Adrenal gland (tissue), 12 donors: ENCODE data around the gene RDH14. TPM values are rescaled to one million over a fixed set of nuclear protein-coding genes. Genes with fewer than 3 reads are reported as not detected.

Experiments used
- DNase-seq, 7 donors: peaks; one replicate each; pipeline ENCODE4 v3.0.0-alpha.2; 2019 to 2020
- H3K27ac ChIP-seq, 5 donors: fragments of 200-600 bp; sonication (generic) in 4 of 5; 1 replicate in 3 of 5; 2 replicates in 2 of 5; pipeline versions ENCODE4 v1.5.1 to v1.8.0; 2016 to 2020; ENCODE audit warnings: mild to moderate bottlenecking in 1 of 5
- H3K27me3 ChIP-seq: fragments of 200-600 bp; 2 replicates; pipeline ENCODE4 v1.8.0; 2021
- H3K36me3 ChIP-seq, 2 donors: fragments of 200-600 bp; replicated peaks in 1 of 2; 1 replicate in 1 of 2; 2 replicates in 1 of 2; pipeline versions ENCODE4 v1.5.1 to v1.8.0; 2018 to 2022
- H3K4me1 ChIP-seq, 2 donors: fragments of 200-600 bp; replicated peaks in 1 of 2; 1 replicate in 1 of 2; 2 replicates in 1 of 2; pipeline versions ENCODE4 v1.5.1 to v1.8.0; 2018 to 2021
- H3K4me3 ChIP-seq, 4 donors: fragments of 200-600 bp; sonication (generic) in 3 of 4; one replicate each; pipeline ENCODE4 v1.5.1; 2016 to 2018
- H3K9me3 ChIP-seq, 3 donors: fragments of 200-600 bp; sonication (generic) in 1 of 3; replicated peaks in 1 of 3; 1 replicate in 2 of 3; 2 replicates in 1 of 3; pipeline versions ENCODE4 v1.5.1 to v1.8.0; 2016 to 2021
- POLR2A ChIP-seq, 2 donors: fragments of 450-650 bp; IDR thresholded peaks; one replicate each; pipeline ENCODE4 v1.6.1; 2017; ENCODE audit warnings: antibody characterized with exemption in 2 of 2, mild to moderate bottlenecking in 2 of 2, moderate library complexity in 1 of 2
- WGBS, 4 donors: extraction: QIAGEN DNeasy Blood & Tissue Kit in 2 of 4; methylation state at CpG; one replicate each; pipeline versions ENCODE4 v1.1.5 to v1.1.7; 2013 to 2017; 5-methylcytosine and 5-hydroxymethylcytosine counted together
- intact Hi-C, 2 donors: fragments of 100-400 bp; cut with DNase I; formaldehyde crosslinking; loops; one replicate each; pipeline versions ENCODE4 v1.14.1 to v1.15.0; 2022 to 2023
- polyA plus RNA-seq, 3 donors: library from polyadenylated mRNA; stranded (reverse); fragments of 200-250 nt in 2 of 3; fragments of 350-450 nt in 1 of 3; fragmentation: Illumina TruSeq in 1 of 3; extraction: RNeasy Lipid Tissue Mini Kit (QIAGEN cat#74804) in 1 of 3; gene quantifications; one replicate each; pipeline ENCODE4 v1.2.3, GENCODE V29; 2013 to 2014
- total RNA-seq, 9 donors: library from RNA; depleted of rRNA in 4 of 9; stranded (reverse); fragments of >200 nt in 4 of 9; fragments of 120-200 nt in 1 of 9; fragmentation: NEBNext Ultra II Directional in 1 of 9; extraction: Animal tissue kit (Norgen Biotek cat#: 25700) in 1 of 9; gene quantifications; one replicate each; pipeline versions ENCODE4 v1.1.0 to v1.2.4, GENCODE V29; 2013 to 2023
- TF ChIP-seq, protein P1 (sequence below), 6 experiments: fragments of 450-650 bp in 4 of 6; fragments of 200-600 bp in 2 of 6; sonication (generic) in 1 of 6; IDR thresholded peaks; 1 replicate in 5 of 6; 2 replicates in 1 of 6; pipeline versions ENCODE4 v1.5.1 to v1.8.0; 2016 to 2021; ENCODE audit warnings: antibody characterized with exemption in 6 of 6, mild to moderate bottlenecking in 2 of 6, moderate library complexity in 1 of 6
- donor health status: healthy with polysubstance abuse.
- donor health status: Bipolar disorder and iron deficiency.
- donor health status: DM: yes; HTN: yes; CAD: no.
- donor health status: DM: no; HTN: no; CAD: no.
- donor health status: DM: no; HTN: no; CAD: no.
- donor health status: DM: yes; HTN: yes; CAD: no.

RDH14 gene
- total and polyA plus RNA-seq, 12 donors = 9.7 to 48.6 (median 28.4) TPM

DNA sequence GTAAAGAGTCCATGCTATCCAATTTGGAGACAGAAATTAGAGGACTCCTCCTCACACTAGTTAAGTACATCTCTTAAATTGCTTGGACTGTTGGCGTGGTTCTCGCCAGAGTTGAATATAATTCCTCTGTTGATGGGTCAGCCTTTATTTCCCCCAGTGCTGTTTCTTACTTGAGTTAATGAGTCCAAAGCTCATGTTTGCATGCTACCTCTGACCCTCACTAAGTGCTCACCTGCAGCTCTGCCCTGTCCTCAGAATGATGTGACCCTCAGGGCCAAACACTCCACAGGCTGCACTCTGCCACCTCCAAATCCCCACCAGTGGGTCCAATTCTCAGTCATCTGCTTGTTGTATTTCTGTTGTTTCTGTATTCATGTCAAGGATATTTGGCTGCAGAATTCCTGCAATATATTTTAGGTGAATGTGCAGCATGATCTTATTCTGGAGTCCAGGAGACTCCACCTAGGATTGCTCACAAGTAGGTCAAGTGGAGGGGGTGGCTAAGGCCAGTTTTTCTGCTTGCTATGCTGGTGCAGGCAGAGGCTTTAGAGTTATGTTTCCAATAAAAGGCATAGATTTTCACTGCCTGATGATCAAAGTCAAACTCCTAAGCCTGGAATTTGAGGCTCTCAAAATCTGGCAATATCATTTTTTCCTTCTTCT lies 37.8 kb downstream of the RDH14 start:
- Histone ChIP-seq H3K27ac (no peak overlapping the region), H3K9me3 (no peaks in the 10 kb centered on the region), H3K4me1 (peaks cover 0 to 5% of the 10 kb centered on the region in 2 donors), H3K27me3 (no peaks in the 10 kb centered on the region), H3K36me3 (no peaks in the 10 kb centered on the region), H3K4me3 (no peak overlapping the region)
- no peak for DNase-seq
- 96 to 100% (median 97%) methylated on average over 2 of the region's 2 CpGs for WGBS, 4 donors
- no peak for TF ChIP-seq POLR2A (IDR thresholded peaks at IDR 0.05)
- intact Hi-C loops = loop anchor here (5.0 to 10.0 kb wide), 4 partner anchors 222 to 1340 kb away; no protein-coding TSS in a partner anchor

DNA sequence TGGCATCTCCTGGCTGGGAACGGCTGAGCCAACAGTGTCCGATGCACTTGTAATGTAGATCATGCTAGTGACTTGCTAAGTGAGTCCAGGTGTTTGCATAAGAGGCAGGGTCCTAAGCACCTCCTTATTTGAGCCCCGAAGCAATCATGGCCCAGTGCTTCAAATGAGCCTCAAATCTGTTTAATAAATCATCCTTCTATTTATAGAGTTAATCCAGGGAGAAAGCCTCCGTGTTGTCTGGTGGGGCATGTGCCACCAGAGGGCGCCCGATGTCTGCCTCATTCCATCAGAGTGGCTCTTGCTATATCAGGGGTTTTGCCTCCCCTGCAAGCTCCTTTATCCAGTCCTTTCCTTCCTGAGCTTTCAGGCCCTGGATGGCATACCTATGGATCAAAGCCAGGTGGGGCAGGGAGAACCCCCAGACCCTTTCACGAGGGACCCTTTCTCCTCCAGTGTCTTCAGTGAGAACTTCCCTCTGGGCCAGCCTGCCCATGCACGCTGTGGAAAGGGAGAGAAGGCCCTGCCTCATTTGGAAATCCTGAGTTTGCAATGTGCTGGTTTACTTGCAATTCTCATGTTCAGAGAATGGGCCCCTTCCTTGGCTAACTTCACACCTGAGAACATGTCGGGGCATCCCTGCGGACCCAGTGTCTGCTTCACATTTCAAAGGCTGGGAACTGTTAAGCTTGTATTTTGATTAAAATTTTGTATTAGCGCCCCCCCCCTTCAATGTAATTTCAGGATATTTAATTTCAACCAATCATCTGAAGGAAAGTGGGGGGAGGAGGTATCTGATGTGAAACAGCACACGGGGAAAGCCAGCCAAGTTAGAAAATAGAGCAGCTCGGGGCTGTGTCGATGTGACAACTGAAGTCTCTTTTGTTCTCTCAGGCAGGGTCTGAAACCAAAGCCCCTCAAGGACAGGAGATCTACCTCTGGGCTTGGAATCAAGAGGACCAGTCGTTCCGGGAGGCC lies 39.7 kb downstream of the RDH14 start:
- H3K4me1 ChIP-seq = peaks cover 0 to 5% of the 10 kb centered on the region in 2 donors
- intact Hi-C loops = loop anchor here (5.0 to 10.0 kb wide), 4 partner anchors 224 to 1342 kb away; no protein-coding TSS in a partner anchor
- no peaks in the 10 kb centered on the region for H3K36me3 ChIP-seq
- whole genome bisulfite sequencing, 4 donors = 42 to 50% (median 50%) methylated on average over 12 to 16 of the region's 16 CpGs
- DNase-seq = peak; percentile 72 to 93 (median 80)
- TF ChIP-seq, protein P1, sequence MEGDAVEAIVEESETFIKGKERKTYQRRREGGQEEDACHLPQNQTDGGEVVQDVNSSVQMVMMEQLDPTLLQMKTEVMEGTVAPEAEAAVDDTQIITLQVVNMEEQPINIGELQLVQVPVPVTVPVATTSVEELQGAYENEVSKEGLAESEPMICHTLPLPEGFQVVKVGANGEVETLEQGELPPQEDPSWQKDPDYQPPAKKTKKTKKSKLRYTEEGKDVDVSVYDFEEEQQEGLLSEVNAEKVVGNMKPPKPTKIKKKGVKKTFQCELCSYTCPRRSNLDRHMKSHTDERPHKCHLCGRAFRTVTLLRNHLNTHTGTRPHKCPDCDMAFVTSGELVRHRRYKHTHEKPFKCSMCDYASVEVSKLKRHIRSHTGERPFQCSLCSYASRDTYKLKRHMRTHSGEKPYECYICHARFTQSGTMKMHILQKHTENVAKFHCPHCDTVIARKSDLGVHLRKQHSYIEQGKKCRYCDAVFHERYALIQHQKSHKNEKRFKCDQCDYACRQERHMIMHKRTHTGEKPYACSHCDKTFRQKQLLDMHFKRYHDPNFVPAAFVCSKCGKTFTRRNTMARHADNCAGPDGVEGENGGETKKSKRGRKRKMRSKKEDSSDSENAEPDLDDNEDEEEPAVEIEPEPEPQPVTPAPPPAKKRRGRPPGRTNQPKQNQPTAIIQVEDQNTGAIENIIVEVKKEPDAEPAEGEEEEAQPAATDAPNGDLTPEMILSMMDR (IDR thresholded peaks at IDR 0.05) = peak; percentile 79 to 92 (median 86)
- no peak for TF ChIP-seq POLR2A (IDR thresholded peaks at IDR 0.05)
- H3K9me3 ChIP-seq = no peaks in the 10 kb centered on the region
- no peaks in the 10 kb centered on the region for H3K27me3 ChIP-seq
- no peak overlapping the region for H3K27ac ChIP-seq
- no peak overlapping the region for H3K4me3 ChIP-seq

DNA sequence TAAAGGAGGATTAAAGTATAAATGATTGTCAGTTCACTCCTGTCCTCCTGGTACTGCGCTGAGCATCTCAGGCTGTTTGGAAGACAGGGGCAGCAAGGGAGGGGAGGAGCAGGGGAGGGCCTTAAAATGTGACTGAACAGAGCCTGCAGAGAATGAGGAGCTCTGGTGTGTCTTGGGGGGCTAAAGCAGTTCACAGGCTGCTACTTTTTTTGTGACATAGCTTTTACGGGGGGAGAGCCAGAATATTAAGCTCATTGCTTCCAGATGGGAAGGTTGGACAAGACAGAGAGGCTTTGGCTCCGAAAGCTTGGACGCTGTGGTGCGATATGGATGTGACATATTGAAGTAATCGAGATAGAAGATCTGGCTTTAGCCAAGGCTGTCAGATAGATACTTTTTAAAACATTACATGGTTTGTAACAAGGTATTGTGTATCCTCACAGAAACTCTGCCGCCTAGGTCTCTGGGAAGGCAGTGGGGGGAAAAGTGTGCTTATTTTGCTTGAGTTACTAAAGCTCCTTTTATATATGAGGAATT lies 40.5 kb downstream of the RDH14 start:
- Histone ChIP-seq H3K4me1 (peaks cover 0 to 5% of the 10 kb centered on the region in 2 donors), H3K4me3 (no peak overlapping the region), H3K27ac (no peak overlapping the region), H3K27me3 (no peaks in the 10 kb centered on the region), H3K36me3 (no peaks in the 10 kb centered on the region), H3K9me3 (no peaks in the 10 kb centered on the region)
- WGBS, 4 donors = 43 to 62% (median 57%) methylated on average over 7 of the region's 7 CpGs
- TF ChIP-seq POLR2A (IDR thresholded peaks at IDR 0.05) = no peak
- TF ChIP-seq, protein P1 (IDR thresholded peaks at IDR 0.05) = no peak
- intact Hi-C loops = loop anchor here (5.0 to 10.0 kb wide), 4 partner anchors 225 to 1342 kb away; no protein-coding TSS in a partner anchor
- no peak for DNase-seq

DNA sequence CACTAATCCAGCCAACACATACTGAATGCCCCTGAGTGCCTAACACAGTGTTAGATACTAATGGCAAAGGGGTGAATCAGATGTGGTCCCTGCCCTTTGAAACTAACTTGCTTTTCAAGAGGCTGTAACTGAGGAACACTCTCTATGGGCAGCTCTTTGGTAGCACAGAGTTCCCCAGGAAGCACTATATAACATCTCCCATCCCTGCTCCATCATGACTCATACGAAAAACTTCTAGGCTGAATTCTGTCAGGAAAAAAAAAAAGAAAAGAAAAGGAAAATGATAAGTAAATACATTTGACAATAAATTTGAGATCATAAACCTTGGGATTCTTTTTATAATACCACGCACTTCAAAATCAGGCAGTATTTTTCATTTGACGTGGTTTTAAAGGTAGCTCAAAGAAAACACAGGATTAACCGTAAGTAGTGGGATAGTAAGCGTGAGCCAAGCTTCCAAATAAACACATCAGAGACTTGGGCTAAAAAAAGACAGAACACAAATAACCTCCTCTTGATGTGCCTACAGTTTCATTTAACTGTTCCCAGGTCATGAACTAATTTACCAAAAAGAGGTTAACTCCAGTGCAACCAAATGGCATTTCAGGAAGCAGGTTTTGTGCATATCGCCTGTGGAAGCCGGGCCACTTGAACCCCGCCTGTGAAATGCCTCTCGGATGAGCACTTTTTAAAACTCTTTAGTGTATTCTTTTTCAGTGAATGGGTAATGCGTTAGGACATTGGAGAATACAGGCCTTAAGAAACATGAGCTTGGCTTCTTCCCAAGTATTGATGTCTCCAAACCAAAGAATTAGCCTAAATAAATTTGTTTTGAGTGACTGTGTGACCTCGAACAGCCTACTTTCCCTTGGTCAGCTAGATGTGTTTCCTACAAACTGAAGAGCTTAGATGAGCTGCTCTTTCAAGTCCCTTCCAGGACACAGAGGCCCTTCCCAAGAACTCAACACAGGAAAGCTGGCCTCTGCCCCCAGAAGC lies 42.0 kb downstream of the RDH14 start:
- H3K36me3 ChIP-seq = no peaks in the 10 kb centered on the region

More for the DNA sequence above, 42.0 kb downstream of the RDH14 start:
- Histone ChIP-seq H3K27me3 (no peaks in the 10 kb centered on the region), H3K4me1 (peaks cover 0 to 5% of the 10 kb centered on the region in 2 donors), H3K27ac (no peak overlapping the region), H3K4me3 (no peak overlapping the region), H3K9me3 (no peaks in the 10 kb centered on the region)
- WGBS, 4 donors = 67 to 76% (median 72%) methylated on average over 11 of the region's 11 CpGs
- DNase-seq = no peak
- no peak for TF ChIP-seq POLR2A (IDR thresholded peaks at IDR 0.05)
- TF ChIP-seq, protein P1 (IDR thresholded peaks at IDR 0.05) = no peak
- intact Hi-C loops = no loop called here
